CD14-positive monocyte (primary cell): Measurements from ENCODE around the gene SH3RF3. TPM values are rescaled to one million over a fixed set of nuclear protein-coding genes. Genes with fewer than 3 reads are reported as not detected.

Experiments
- DNase-seq, 3 donors: peaks; one replicate each; pipeline ENCODE4 v3.0.0-alpha.2; 2011 to 2022
- H2AFZ ChIP-seq: 2 replicates; pipeline ENCODE4 v1.6.0; 2012; ENCODE audit warnings: mild to moderate bottlenecking, low read depth, low read length, inconsistent platforms; ENCODE audit not compliant: insufficient read depth, poor library complexity, severe bottlenecking
- H3K27ac ChIP-seq, 2 donors: 1 replicate in 1 of 2; 2 replicates in 1 of 2; pipeline ENCODE4 v1.5.1; 2012 to 2013; ENCODE audit warnings: low read length in 2 of 2, control low read depth in 1 of 2, inconsistent platforms in 1 of 2, low read depth in 1 of 2, mild to moderate bottlenecking in 1 of 2
- H3K27me3 ChIP-seq, 2 donors: one replicate each; pipeline versions ENCODE4 v1.6.0 to v1.6.1; 2011 to 2013; ENCODE audit warnings: low read length in 2 of 2; ENCODE audit not compliant: control insufficient read depth in 2 of 2, insufficient read depth in 2 of 2
- H3K36me3 ChIP-seq, 2 donors: replicated peaks in 1 of 2; 1 replicate in 1 of 2; 2 replicates in 1 of 2; pipeline versions ENCODE4 v1.5.1 to v1.6.1; 2012 to 2013; ENCODE audit warnings: low read length in 2 of 2, control low read depth in 1 of 2, inconsistent platforms in 1 of 2, mild to moderate bottlenecking in 1 of 2; ENCODE audit not compliant: insufficient read depth in 2 of 2, control insufficient read depth in 1 of 2
- H3K4me1 ChIP-seq, 2 donors: 1 replicate in 1 of 2; 2 replicates in 1 of 2; pipeline versions ENCODE4 v1.5.1 to v1.6.1; 2012 to 2013; ENCODE audit warnings: low read length in 2 of 2, control low read depth in 1 of 2, inconsistent platforms in 1 of 2, mild to moderate bottlenecking in 1 of 2, moderate library complexity in 1 of 2; ENCODE audit not compliant: insufficient read depth in 2 of 2, control insufficient read depth in 1 of 2
- H3K4me2 ChIP-seq: replicated peaks from 2 replicates; pipeline ENCODE3; 2012; ENCODE audit warnings: low read length, moderate library complexity, mild to moderate bottlenecking; ENCODE audit not compliant: poor library complexity, severe bottlenecking; ENCODE audit errors: extremely low read depth
- H3K4me3 ChIP-seq, 3 experiments: fragments of 200-600 bp in 1 of 3; sonication (generic) in 1 of 3; replicated peaks in 1 of 3; 1 replicate in 2 of 3; 2 replicates in 1 of 3; pipeline ENCODE4 v1.5.1; 2011 to 2013; ENCODE audit warnings: low read length in 3 of 3, mild to moderate bottlenecking in 3 of 3, control low read depth in 2 of 3, low read depth in 2 of 3, inconsistent platforms in 1 of 3, moderate library complexity in 1 of 3
- H3K79me2 ChIP-seq: 2 replicates; pipeline ENCODE4 v1.6.0; 2012; ENCODE audit warnings: mild to moderate bottlenecking, control low read depth, inconsistent platforms, low read length, moderate library complexity; ENCODE audit not compliant: insufficient read depth
- H3K9ac ChIP-seq: 2 replicates; pipeline ENCODE4 v1.6.0; 2017; ENCODE audit warnings: low read length, mild to moderate bottlenecking; ENCODE audit not compliant: insufficient read depth, poor library complexity, severe bottlenecking
- H3K9me3 ChIP-seq, 2 donors: replicated peaks in 1 of 2; 1 replicate in 1 of 2; 2 replicates in 1 of 2; pipeline versions ENCODE4 v1.5.1 to v1.6.1; 2012 to 2013; ENCODE audit warnings: low read length in 2 of 2, control low read depth in 1 of 2; ENCODE audit not compliant: control insufficient read depth in 1 of 2, insufficient read depth in 1 of 2
- H4K20me1 ChIP-seq: 2 replicates; pipeline ENCODE4 v1.6.0; 2012; ENCODE audit warnings: mild to moderate bottlenecking, low read length, control low read depth, moderate library complexity; ENCODE audit not compliant: insufficient read depth
- H3K27ac Mint-ChIP-seq, 7 donors: one replicate each; pipeline ENCODE4 v1.8.0; 2020; ENCODE audit warnings: mild to moderate bottlenecking in 7 of 7, mixed read lengths in 7 of 7, moderate library complexity in 6 of 7, inconsistent platforms in 2 of 7
- H3K27me3 Mint-ChIP-seq, 3 donors: one replicate each; pipeline ENCODE4 v1.8.0; 2021 to 2022; ENCODE audit warnings: low read depth in 3 of 3, mild to moderate bottlenecking in 3 of 3, mixed read lengths in 3 of 3, moderate library complexity in 3 of 3, inconsistent platforms in 1 of 3
- H3K36me3 Mint-ChIP-seq, 2 donors: one replicate each; pipeline ENCODE4 v1.8.0; 2020; ENCODE audit warnings: mixed read lengths in 2 of 2, inconsistent platforms in 1 of 2, mild to moderate bottlenecking in 1 of 2
- H3K4me1 Mint-ChIP-seq: one replicate; pipeline ENCODE4 v1.8.0; 2020; ENCODE audit warnings: mild to moderate bottlenecking, mixed read lengths
- H3K4me3 Mint-ChIP-seq, 2 donors: one replicate each; pipeline ENCODE4 v1.8.0; 2020; ENCODE audit warnings: mild to moderate bottlenecking in 2 of 2, mixed read lengths in 2 of 2, moderate library complexity in 1 of 2
- H3K9me3 Mint-ChIP-seq, 7 donors: one replicate each; pipeline ENCODE4 v1.8.0; 2020 to 2022; ENCODE audit warnings: mixed read lengths in 7 of 7, mild to moderate bottlenecking in 6 of 7, moderate library complexity in 6 of 7, inconsistent platforms in 2 of 7
- CTCF ChIP-seq: fragments of 200-600 bp; IDR thresholded peaks from one replicate; pipeline ENCODE4 v1.8.0; 2022; ENCODE audit warnings: antibody characterized with exemption, mild to moderate bottlenecking
- WGBS: methylation state at CpG from one replicate; pipeline ENCODE4 v1.1.5; 2013; ENCODE audit warnings: missing lambda C conversion rate; ENCODE audit not compliant: insufficient coverage; 5-methylcytosine and 5-hydroxymethylcytosine counted together
- intact Hi-C, 2 donors: fragments of 100-400 bp; cut with micrococcal nuclease; formaldehyde crosslinking; loops; one replicate each; pipeline versions ENCODE4 v1.15.0 to v1.15.1; 2023
- polyA plus RNA-seq, 3 donors: library from polyadenylated mRNA; depleted of rRNA in 1 of 3; unstranded in 2 of 3; stranded (reverse) in 1 of 3; fragments of 300-500 nt in 2 of 3; fragments of >200 nt in 1 of 3; fragmentation: Illumina TruSeq in 2 of 3; gene quantifications; 1 replicate in 2 of 3; 2 replicates in 1 of 3; pipeline ENCODE4 v1.2.3, GENCODE V29; 2012 to 2021

Gene SH3RF3
- polyA plus RNA-seq, 3 donors = 0.25 to 0.75 (median 0.34) TPM

GRCh38 chr2:109226622-109227021 lies 97.6 kb downstream of the SH3RF3 start:
- Histone ChIP-seq H2AFZ (no peak overlapping the region), H3K36me3 (no peaks in the 10 kb centered on the region), H3K9me3 (no peaks in the 10 kb centered on the region), H3K4me2 (no peak overlapping the region), H3K27me3 (no peaks in the 10 kb centered on the region), H3K4me3 (no peak overlapping the region), H3K27ac (peak overlapping the region in 1 of 2 donors; percentile 30), H3K79me2 (no peaks in the 10 kb centered on the region), H4K20me1 (no peaks in the 10 kb centered on the region), H3K4me1 (peaks cover 47 to 58% of the 10 kb centered on the region in 2 donors), H3K9ac (no peak overlapping the region)
- 18% methylated on average over 4 of the region's 6 CpGs for WGBS
- TF ChIP-seq CTCF = no peak
- no peaks in the 10 kb centered on the region for H3K36me3 Mint-ChIP-seq
- no peak for DNase-seq
- peak overlapping the region in 6 of 7 donors; percentile 37 to 93 (median 76) for H3K27ac Mint-ChIP-seq
- H3K27me3 Mint-ChIP-seq = peaks cover 0 to 4% (median 0%) of the 10 kb centered on the region in 3 donors
- intact Hi-C loops = no loop called here
- peaks cover 0 to 1% (median 0%) of the 10 kb centered on the region in 7 donors for H3K9me3 Mint-ChIP-seq
- peak overlapping the region in 1 of 2 donors; percentile 52 for H3K4me3 Mint-ChIP-seq
- peaks cover 62% of the 10 kb centered on the region for H3K4me1 Mint-ChIP-seq

- Histone ChIP-seq H4K20me1 (no peaks in the 10 kb centered on the region), H3K9me3 (no peaks in the 10 kb centered on the region), H3K4me3 (no peak overlapping the region), H3K9ac (no peak overlapping the region), H3K27me3 (no peaks in the 10 kb centered on the region), H2AFZ (no peak overlapping the region), H3K4me2 (no peak overlapping the region), H3K27ac (no peak overlapping the region), H3K36me3 (no peaks in the 10 kb centered on the region), H3K79me2 (no peaks in the 10 kb centered on the region), H3K4me1 (peaks cover 54 to 71% of the 10 kb centered on the region in 2 donors)
- Mint-ChIP-seq H3K27ac (peak overlapping the region in 5 of 7 donors; percentile 19 to 75 (median 28)), H3K9me3 (peaks cover 0 to 2% (median 0%) of the 10 kb centered on the region in 7 donors), H3K4me3 (no peak overlapping the region), H3K36me3 (peaks cover 0 to 7% of the 10 kb centered on the region in 2 donors), H3K4me1 (peaks cover 68% of the 10 kb centered on the region), H3K27me3 (peaks cover 0 to 4% (median 0%) of the 10 kb centered on the region in 3 donors)
- intact Hi-C loops = no loop called here
- 90% methylated on average over 4 of the region's 4 CpGs for WGBS
- no peak for TF ChIP-seq CTCF
- peak in 1 of 3 donors; percentile 16 for DNase-seq
Measured at GRCh38 chr2:109229094-109229675, 100.2 kb downstream of the SH3RF3 start.
